ENCODE data around the gene PPP2R2C. TPM values are rescaled to one million over a fixed set of nuclear protein-coding genes. Genes with fewer than 3 reads are reported as not detected.

Gene PPP2R2C
- total RNA-seq, 1 experiment from 2014 or later, result 8.1 TPM

- H3K9me3 Mint-ChIP-seq, result no peaks in the 10 kb centered on the region
- H3K4ac ChIP-seq (ENCODE audit: low read depth, low read length), result no peak overlapping the region
- no peak overlapping the region for H3K23ac ChIP-seq (ENCODE audit: insufficient read length, low read depth, low read length)
- no peaks in the 10 kb centered on the region for H3K79me1 ChIP-seq (ENCODE audit: insufficient read depth, low read depth, low read length, poor library complexity, severe bottlenecking)
- no peak overlapping the region for H3K14ac ChIP-seq (ENCODE audit: insufficient read depth, low read length)
- no peaks in the 10 kb centered on the region for H3K27me3 ChIP-seq (ENCODE audit: insufficient read depth, low read length)
- H3K36me3 Mint-ChIP-seq (ENCODE audit: insufficient read depth in 1 of 3, low read depth in 3 of 3), result no peaks in the 10 kb centered on the region
- no peak overlapping the region for H2BK120ac ChIP-seq (ENCODE audit: low read depth, low read length, poor library complexity, severe bottlenecking)
- H3K18ac ChIP-seq (ENCODE audit: insufficient read length, low read depth, low read length), result no peak overlapping the region
- no peak overlapping the region for H3K4me2 ChIP-seq (ENCODE audit: insufficient read depth, insufficient read length, low read length)
- no peak overlapping the region for H2BK5ac ChIP-seq (ENCODE audit: insufficient read length, low read length)
- H2BK12ac ChIP-seq (ENCODE audit: insufficient read length, low read depth, low read length), result no peak overlapping the region
- no peak overlapping the region for H3K4me3 Mint-ChIP-seq
- no peaks in the 10 kb centered on the region for H3K79me2 ChIP-seq (ENCODE audit: insufficient read depth, low read length)
- H4K91ac ChIP-seq (ENCODE audit: insufficient read length, low read depth, low read length), result no peak overlapping the region
- no peak overlapping the region for H2BK20ac ChIP-seq (ENCODE audit: low read depth, low read length, poor library complexity, severe bottlenecking)
- no peak overlapping the region for H4K5ac ChIP-seq (ENCODE audit: insufficient read length, low read depth, low read length)
- H3K9me3 ChIP-seq (ENCODE audit: control insufficient read depth, low read depth, low read length), result no peaks in the 10 kb centered on the region
- no peaks in the 10 kb centered on the region for H3K23me2 ChIP-seq (ENCODE audit: insufficient read length, low read depth, low read length, poor library complexity, severe bottlenecking)
- H3K56ac ChIP-seq (ENCODE audit: insufficient read length, low read depth, low read length), result no peak overlapping the region
- H2AK5ac ChIP-seq (ENCODE audit: insufficient read length, low read length), result no peak overlapping the region
- H3K27ac ChIP-seq (ENCODE audit: insufficient read length, low read depth, low read length), result no peak overlapping the region
- no peaks in the 10 kb centered on the region for H3K4me1 ChIP-seq (ENCODE audit: insufficient read depth, low read length)
- H2BK15ac ChIP-seq (ENCODE audit: low read depth, low read length), result no peak overlapping the region
- no CpG with 5 or more reads among the region's 2 CpGs for WGBS (ENCODE audit: extremely low coverage, insufficient read length, low lambda C conversion rate)
- H4K20me1 ChIP-seq (ENCODE audit: control insufficient read depth, insufficient read depth, insufficient read length), result no peaks in the 10 kb centered on the region
- TF ChIP-seq CTCF (conservative IDR thresholded peaks at IDR 0.05), result no peak
- no peak overlapping the region for H2AFZ ChIP-seq (ENCODE audit: low read length)
- no peaks in the 10 kb centered on the region for H3K27me3 Mint-ChIP-seq (ENCODE audit: low read depth)
- DNase-seq, result no peak
- H4K8ac ChIP-seq (replicated peaks; ENCODE audit: insufficient read length, low read depth, low read length), result no peak overlapping the region
- peaks cover 2 to 28% of the 10 kb centered on the region in 2 experiments; a peak in 3 of 4 replicates for H3K4me1 Mint-ChIP-seq
- H3K27ac Mint-ChIP-seq, result no peak overlapping the region
- no peak overlapping the region for H3K9ac ChIP-seq (ENCODE audit: extremely low read depth, insufficient read length, low read length)
- H3T11ph ChIP-seq (ENCODE audit: low read length), result no peak overlapping the region
Measured at GRCh38 chr4:6385288-6385687, 87.1 kb downstream of the PPP2R2C start.

Data from H9 (cell line).